GM19324 (cell line): ENCODE data around the gene CCNT2.
A peak's percentile ranks its signal among the peaks of the same experiment; 100 is the strongest.
"Not testable (repeated sequence)": the region's sequence is repeated elsewhere in the genome, so short reads cannot be mapped to it uniquely, and the experiment has no call there.

ENCODE experiments used
- ATAC-seq: cut with Tn5 transposase; IDR thresholded peaks from one replicate; pipeline ENCODE4 v1.9.1; 2021; ENCODE audit warnings: mild to moderate bottlenecking, moderate library complexity; ENCODE audit not compliant: unreplicated experiment, low FRiP score

The CCNT2 gene

GRCh38 chr2:134973241-134974138 lies 54.9 kb downstream of the CCNT2 start:
- ATAC-seq = no peak

- ATAC-seq = no peak
These were observed 56.8 kb downstream of the CCNT2 start for GRCh38 chr2:134975281-134976009.

- no peak for ATAC-seq
These were observed 57.6 kb downstream of the CCNT2 start for GRCh38 chr2:134976074-134976702.

- not testable (repeated sequence) for ATAC-seq
These were observed 58.5 kb downstream of the CCNT2 start for GRCh38 chr2:134977104-134977503.

GRCh38 chr2:134979221-134979620 lies 60.6 kb downstream of the CCNT2 start:
- no peak for ATAC-seq

GRCh38 chr2:134980639-134981038 lies 62.0 kb downstream of the CCNT2 start:
- ATAC-seq = no peak

- ATAC-seq = no peak
These were observed 64.0 kb downstream of the CCNT2 start for GRCh38 chr2:134982603-134983002.

GRCh38 chr2:134985061-134985460 lies 66.4 kb downstream of the CCNT2 start:
- ATAC-seq = no peak

GRCh38 chr2:134988994-134989605 lies 70.5 kb downstream of the CCNT2 start:
- ATAC-seq = no peak

GRCh38 chr2:134999521-134999920 lies 80.9 kb downstream of the CCNT2 start:
- ATAC-seq = no peak

- no peak for ATAC-seq
These were observed 84.2 kb downstream of the CCNT2 start for GRCh38 chr2:135002836-135003235.

- ATAC-seq = peak; percentile 82
These were observed 85.6 kb downstream of the CCNT2 start for GRCh38 chr2:135004005-135004746.

- no peak for ATAC-seq
These were observed 87.1 kb downstream of the CCNT2 start for GRCh38 chr2:135005753-135006152.
